Measurements from ENCODE around the gene UBE2F.

UBE2F gene

DNA sequence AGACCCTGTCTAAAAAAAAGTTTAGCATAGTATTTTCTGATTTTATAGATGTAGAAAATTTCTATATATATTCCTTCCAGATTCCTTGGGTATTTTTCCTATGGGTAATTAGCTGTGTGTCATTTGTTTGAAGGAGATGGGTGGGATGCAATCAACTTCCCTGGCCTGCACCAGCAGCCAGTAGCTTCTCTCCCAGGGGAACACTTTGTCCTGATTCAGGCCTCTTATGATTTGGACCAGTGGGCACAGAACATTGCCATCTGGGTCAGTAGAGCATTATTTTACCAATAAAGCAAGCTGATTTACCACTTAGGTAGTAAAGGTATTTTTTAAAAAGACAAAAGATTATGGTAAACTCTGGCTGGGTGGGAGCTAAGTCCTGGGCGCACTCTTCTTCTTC lies 26.9 kb downstream of the UBE2F start:
- Histone ChIP-seq H3K9me3 (ENCODE audit: severe bottlenecking) (no peaks in the 10 kb centered on the region), H3K36me3 (ENCODE audit: low read depth) (peaks cover 35% of the 10 kb centered on the region), H3K4me3 (ENCODE audit: severe bottlenecking) (no peak overlapping the region), H3K4me1 (ENCODE audit: insufficient read depth, poor library complexity, severe bottlenecking) (peaks cover 12% of the 10 kb centered on the region), H3K27me3 (ENCODE audit: insufficient read depth, poor library complexity, severe bottlenecking) (no peaks in the 10 kb centered on the region), H3K27ac (ENCODE audit: poor library complexity, severe bottlenecking) (no peak overlapping the region)
- ATAC-seq (ENCODE audit: low read depth) (no peak), DNase-seq (ENCODE audit: low spot score) (no peak)
- TF ChIP-seq, protein P1, sequence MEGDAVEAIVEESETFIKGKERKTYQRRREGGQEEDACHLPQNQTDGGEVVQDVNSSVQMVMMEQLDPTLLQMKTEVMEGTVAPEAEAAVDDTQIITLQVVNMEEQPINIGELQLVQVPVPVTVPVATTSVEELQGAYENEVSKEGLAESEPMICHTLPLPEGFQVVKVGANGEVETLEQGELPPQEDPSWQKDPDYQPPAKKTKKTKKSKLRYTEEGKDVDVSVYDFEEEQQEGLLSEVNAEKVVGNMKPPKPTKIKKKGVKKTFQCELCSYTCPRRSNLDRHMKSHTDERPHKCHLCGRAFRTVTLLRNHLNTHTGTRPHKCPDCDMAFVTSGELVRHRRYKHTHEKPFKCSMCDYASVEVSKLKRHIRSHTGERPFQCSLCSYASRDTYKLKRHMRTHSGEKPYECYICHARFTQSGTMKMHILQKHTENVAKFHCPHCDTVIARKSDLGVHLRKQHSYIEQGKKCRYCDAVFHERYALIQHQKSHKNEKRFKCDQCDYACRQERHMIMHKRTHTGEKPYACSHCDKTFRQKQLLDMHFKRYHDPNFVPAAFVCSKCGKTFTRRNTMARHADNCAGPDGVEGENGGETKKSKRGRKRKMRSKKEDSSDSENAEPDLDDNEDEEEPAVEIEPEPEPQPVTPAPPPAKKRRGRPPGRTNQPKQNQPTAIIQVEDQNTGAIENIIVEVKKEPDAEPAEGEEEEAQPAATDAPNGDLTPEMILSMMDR (IDR thresholded peaks at IDR 0.05; ENCODE audit: poor library complexity, severe bottlenecking) = no peak

DNA sequence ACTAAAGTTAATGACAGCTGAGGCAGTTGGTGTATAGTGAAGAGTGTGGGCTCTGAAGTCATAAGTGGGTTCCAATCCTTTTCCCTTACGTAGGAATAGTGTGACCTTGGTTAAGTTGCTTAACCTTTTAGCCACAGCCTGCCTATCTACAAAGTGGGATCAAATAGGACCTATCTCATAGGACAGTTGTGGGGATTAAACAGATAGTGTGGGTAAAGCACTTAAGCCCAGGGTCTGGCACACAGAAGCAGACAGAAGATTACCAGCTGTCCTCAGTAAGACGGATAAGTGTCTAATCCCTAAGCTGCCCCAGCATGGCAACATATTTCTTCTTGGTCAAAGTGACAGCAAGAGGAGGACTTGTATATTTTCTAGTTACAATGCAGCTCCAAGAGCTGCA lies 28.2 kb downstream of the UBE2F start:
- H3K4me3 ChIP-seq (ENCODE audit: severe bottlenecking) = no peak overlapping the region
- DNase-seq (ENCODE audit: low spot score) (no peak), ATAC-seq (ENCODE audit: low read depth) (no peak)
- no peaks in the 10 kb centered on the region for H3K9me3 ChIP-seq (ENCODE audit: severe bottlenecking)
- H3K4me1 ChIP-seq (ENCODE audit: insufficient read depth, poor library complexity, severe bottlenecking) = peaks cover 12% of the 10 kb centered on the region
- peaks cover 35% of the 10 kb centered on the region for H3K36me3 ChIP-seq (ENCODE audit: low read depth)
- no peak overlapping the region for H3K27ac ChIP-seq (ENCODE audit: poor library complexity, severe bottlenecking)
- H3K27me3 ChIP-seq (ENCODE audit: insufficient read depth, poor library complexity, severe bottlenecking) = no peaks in the 10 kb centered on the region
- TF ChIP-seq, protein P1 (IDR thresholded peaks at IDR 0.05; ENCODE audit: poor library complexity, severe bottlenecking) = no peak

DNA sequence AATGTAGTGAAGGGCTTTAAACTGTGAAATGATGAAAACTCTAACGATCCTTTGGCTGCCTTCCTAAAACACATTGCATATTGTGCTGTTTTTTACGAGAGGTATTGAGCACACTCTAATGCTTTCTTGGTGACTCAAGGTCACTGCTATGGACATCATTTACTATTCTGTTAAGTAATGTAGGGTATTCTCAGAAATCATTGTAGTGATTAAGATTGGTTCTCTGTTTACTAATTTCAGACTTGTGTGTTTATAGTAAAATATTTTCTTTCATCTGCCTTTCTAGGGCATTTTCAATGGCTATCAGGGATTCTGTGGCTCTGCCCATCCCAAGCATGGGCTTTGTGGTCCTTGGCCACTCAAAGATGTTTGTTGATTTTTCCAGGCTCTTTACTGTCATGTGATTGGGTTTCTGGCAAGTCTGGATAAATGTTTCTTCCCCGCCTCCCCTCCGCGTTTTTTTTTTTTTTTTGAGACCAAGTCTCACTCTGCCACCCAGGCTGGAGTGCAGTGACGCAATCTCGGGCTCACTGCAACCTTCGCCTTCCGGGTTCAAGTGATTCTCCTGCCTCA lies 29.3 kb downstream of the UBE2F start:
- TF ChIP-seq, protein P1 (IDR thresholded peaks at IDR 0.05; ENCODE audit: poor library complexity, severe bottlenecking) = no peak
- no peak overlapping the region for H3K27ac ChIP-seq (ENCODE audit: poor library complexity, severe bottlenecking)

DNA sequence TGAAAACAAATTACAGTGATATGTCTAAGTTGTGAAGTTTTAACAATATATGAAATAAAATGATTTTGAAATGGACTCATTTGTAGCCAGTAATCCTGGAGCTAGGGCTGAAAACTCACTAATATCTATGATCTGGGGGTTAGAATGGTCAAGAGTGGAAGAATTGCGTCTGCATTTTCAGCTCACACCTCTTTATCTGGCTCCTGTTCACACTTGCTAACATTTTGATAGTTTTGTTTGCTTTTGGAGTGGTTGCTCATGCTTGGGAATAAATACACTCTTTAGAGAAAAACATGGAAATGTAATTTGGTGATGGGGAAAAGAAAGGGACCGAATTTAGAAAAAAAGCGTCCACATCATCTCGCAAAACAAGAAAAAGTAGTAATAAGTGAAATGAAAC lies 30.7 kb downstream of the UBE2F start:
- TF ChIP-seq, protein P1 (IDR thresholded peaks at IDR 0.05; ENCODE audit: poor library complexity, severe bottlenecking) = no peak
- no peaks in the 10 kb centered on the region for H3K27me3 ChIP-seq (ENCODE audit: insufficient read depth, poor library complexity, severe bottlenecking)
- H3K27ac ChIP-seq (ENCODE audit: poor library complexity, severe bottlenecking) = no peak overlapping the region
- H3K4me1 ChIP-seq (ENCODE audit: insufficient read depth, poor library complexity, severe bottlenecking) = peaks cover 12% of the 10 kb centered on the region
- ATAC-seq (ENCODE audit: low read depth) = no peak
- H3K36me3 ChIP-seq (ENCODE audit: low read depth) = peaks cover 27% of the 10 kb centered on the region
- H3K9me3 ChIP-seq (ENCODE audit: severe bottlenecking) = no peaks in the 10 kb centered on the region
- no peak for DNase-seq (ENCODE audit: low spot score)
- H3K4me3 ChIP-seq (ENCODE audit: severe bottlenecking) = no peak overlapping the region

More for the DNA sequence above, 29.3 kb downstream of the UBE2F start:
- Histone ChIP-seq H3K9me3 (ENCODE audit: severe bottlenecking) (no peaks in the 10 kb centered on the region), H3K4me3 (ENCODE audit: severe bottlenecking) (no peak overlapping the region), H3K4me1 (ENCODE audit: insufficient read depth, poor library complexity, severe bottlenecking) (peaks cover 12% of the 10 kb centered on the region), H3K36me3 (ENCODE audit: low read depth) (peaks cover 35% of the 10 kb centered on the region), H3K27me3 (ENCODE audit: insufficient read depth, poor library complexity, severe bottlenecking) (no peaks in the 10 kb centered on the region)
- ATAC-seq (ENCODE audit: low read depth) (peak; percentile 66; the same call in 2 of the 3 replicates), DNase-seq (ENCODE audit: low spot score) (no peak)

DNA sequence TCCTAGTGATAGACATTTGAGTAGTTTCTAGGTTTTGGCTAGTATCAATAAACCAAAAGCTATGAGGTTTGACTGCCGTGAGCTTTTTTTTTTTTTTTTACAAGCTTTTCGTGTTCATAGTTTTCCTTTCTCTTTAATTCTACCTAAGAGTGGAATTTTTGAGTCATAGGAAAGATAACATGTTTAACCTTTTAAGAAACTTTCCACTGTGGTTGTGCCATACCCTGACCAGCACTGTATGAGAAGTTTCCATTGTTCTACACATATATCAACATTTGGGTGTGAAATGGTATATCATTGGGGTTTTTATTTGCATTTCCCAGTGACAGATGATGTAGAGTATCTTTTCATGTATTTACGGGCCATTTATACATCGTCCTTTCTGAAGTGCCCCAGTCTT lies 31.7 kb downstream of the UBE2F start:
- TF ChIP-seq, protein P1 (IDR thresholded peaks at IDR 0.05; ENCODE audit: poor library complexity, severe bottlenecking) = no peak
- Histone ChIP-seq H3K27ac (ENCODE audit: poor library complexity, severe bottlenecking) (no peak overlapping the region), H3K27me3 (ENCODE audit: insufficient read depth, poor library complexity, severe bottlenecking) (no peaks in the 10 kb centered on the region), H3K4me1 (ENCODE audit: insufficient read depth, poor library complexity, severe bottlenecking) (peaks cover 12% of the 10 kb centered on the region), H3K9me3 (ENCODE audit: severe bottlenecking) (no peaks in the 10 kb centered on the region), H3K36me3 (ENCODE audit: low read depth) (peaks cover 26% of the 10 kb centered on the region), H3K4me3 (ENCODE audit: severe bottlenecking) (no peak overlapping the region)
- ATAC-seq (ENCODE audit: low read depth) = no peak
- DNase-seq (ENCODE audit: low spot score) = no peak

Data from RWPE2 (cell line).